Colonic mucosa (tissue), 4 donors: ENCODE results near the gene GHRH. TPM values are rescaled to one million over a fixed set of nuclear protein-coding genes. Genes with fewer than 3 reads are reported as not detected.

Experiments used
- DNase-seq: peaks from one replicate; pipeline ENCODE4 v3.0.0-alpha.2; 2020
- H3K27ac ChIP-seq: fragments of 200-600 bp; one replicate; pipeline ENCODE4 v1.8.0; 2021
- H3K27me3 ChIP-seq: fragments of 200-600 bp; one replicate; pipeline ENCODE4 v1.8.0; 2021
- H3K36me3 ChIP-seq: fragments of 200-600 bp; one replicate; pipeline ENCODE4 v1.8.0; 2021
- H3K4me1 ChIP-seq: fragments of 200-600 bp; one replicate; pipeline ENCODE4 v1.8.0; 2021; ENCODE audit warnings: mild to moderate bottlenecking
- H3K4me3 ChIP-seq: fragments of 200-600 bp; one replicate; pipeline ENCODE4 v1.8.0; 2021
- H3K9ac ChIP-seq, 2 donors: one replicate each; pipeline ENCODE4 v1.7.0; 2013; ENCODE audit warnings: control low read depth in 2 of 2, low read depth in 2 of 2, low read length in 2 of 2
- H3K9me3 ChIP-seq: fragments of 200-600 bp; one replicate; pipeline ENCODE4 v1.8.0; 2021
- intact Hi-C: fragments of 100-400 bp; cut with DNase I; formaldehyde crosslinking; loops from one replicate; pipeline ENCODE4 v1.14.1; 2022
- total RNA-seq, 2 donors: library from RNA; stranded (reverse); fragmentation: NEBNext Ultra II Directional in 1 of 2; extraction: Animal tissue kit (Norgen Biotek cat#: 25700) in 1 of 2; gene quantifications; one replicate each; pipeline ENCODE4 v1.2.1, GENCODE V29; 2021
- TF ChIP-seq, protein P1 (sequence below): fragments of 200-600 bp; IDR thresholded peaks from one replicate; pipeline ENCODE4 v1.8.0; 2022; ENCODE audit warnings: antibody characterized with exemption, mild to moderate bottlenecking
- donor health status: healthy.
- donor health status: DM: no; HTN: no; CAD: no.
- donor health status: DM: no; HTN: no; CAD: no.

The GHRH gene, protein sequence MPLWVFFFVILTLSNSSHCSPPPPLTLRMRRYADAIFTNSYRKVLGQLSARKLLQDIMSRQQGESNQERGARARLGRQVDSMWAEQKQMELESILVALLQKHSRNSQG
- total RNA-seq = not detected

GRCh38 chr20:37261714-37262113 lies at the start of gene GHRH:
Gene GHRH (minus strand): TSS chr20:37261814. CDS start chr20:37256889, 4,925 bp downstream.
- DNase-seq = no peak
- Histone ChIP-seq H3K4me3 (no peak within 1 kb of the TSS), H3K9ac (no peak within 1 kb of the TSS), H3K4me1 (no peaks in the 10 kb centered on the region), H3K9me3 (no peaks in the 10 kb centered on the region), H3K36me3 (no peaks in the 10 kb centered on the region), H3K27me3 (no peaks in the 10 kb centered on the region), H3K27ac (no peak within 1 kb of the TSS)
- TF ChIP-seq, protein P1, sequence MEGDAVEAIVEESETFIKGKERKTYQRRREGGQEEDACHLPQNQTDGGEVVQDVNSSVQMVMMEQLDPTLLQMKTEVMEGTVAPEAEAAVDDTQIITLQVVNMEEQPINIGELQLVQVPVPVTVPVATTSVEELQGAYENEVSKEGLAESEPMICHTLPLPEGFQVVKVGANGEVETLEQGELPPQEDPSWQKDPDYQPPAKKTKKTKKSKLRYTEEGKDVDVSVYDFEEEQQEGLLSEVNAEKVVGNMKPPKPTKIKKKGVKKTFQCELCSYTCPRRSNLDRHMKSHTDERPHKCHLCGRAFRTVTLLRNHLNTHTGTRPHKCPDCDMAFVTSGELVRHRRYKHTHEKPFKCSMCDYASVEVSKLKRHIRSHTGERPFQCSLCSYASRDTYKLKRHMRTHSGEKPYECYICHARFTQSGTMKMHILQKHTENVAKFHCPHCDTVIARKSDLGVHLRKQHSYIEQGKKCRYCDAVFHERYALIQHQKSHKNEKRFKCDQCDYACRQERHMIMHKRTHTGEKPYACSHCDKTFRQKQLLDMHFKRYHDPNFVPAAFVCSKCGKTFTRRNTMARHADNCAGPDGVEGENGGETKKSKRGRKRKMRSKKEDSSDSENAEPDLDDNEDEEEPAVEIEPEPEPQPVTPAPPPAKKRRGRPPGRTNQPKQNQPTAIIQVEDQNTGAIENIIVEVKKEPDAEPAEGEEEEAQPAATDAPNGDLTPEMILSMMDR = no peak
- intact Hi-C loops = loop anchor here (10.0 kb wide), 1 partner anchor 67 kb away; no protein-coding TSS in a partner anchor

DNA sequence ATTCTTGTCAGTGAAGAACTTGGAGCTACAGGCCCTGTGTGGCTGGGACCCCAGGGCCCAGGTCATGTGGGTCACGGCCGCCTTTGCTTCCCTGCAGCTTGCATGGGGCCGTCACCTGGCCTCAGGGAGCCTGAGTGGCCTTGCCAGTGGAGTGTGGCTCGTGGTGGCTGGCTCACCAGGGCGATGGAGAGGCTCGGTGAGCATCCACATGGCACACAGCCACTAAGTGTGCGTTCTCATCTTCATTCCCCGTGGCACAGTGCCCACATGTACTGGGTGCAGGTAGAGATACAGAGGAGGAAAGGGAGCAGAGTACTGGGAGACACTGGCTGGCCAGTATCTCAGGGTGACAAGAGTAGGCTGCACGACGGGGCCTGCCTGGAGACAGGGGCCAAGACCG lies 49.3 kb upstream of the GHRH start:
- intact Hi-C loops = no loop called here
- Histone ChIP-seq H3K9me3 (no peaks in the 10 kb centered on the region), H3K9ac (no peak overlapping the region), H3K27ac (no peak overlapping the region), H3K36me3 (no peaks in the 10 kb centered on the region), H3K27me3 (no peaks in the 10 kb centered on the region), H3K4me3 (no peak overlapping the region), H3K4me1 (peaks cover 3% of the 10 kb centered on the region)
- DNase-seq = no peak
- TF ChIP-seq, protein P1 = no peak

GRCh38 chr20:37309936-37310590 lies 48.4 kb upstream of the GHRH start:
- Histone ChIP-seq H3K4me1 (no peaks in the 10 kb centered on the region), H3K9me3 (no peaks in the 10 kb centered on the region), H3K27ac (no peak overlapping the region), H3K36me3 (no peaks in the 10 kb centered on the region), H3K4me3 (no peak overlapping the region), H3K9ac (no peak overlapping the region), H3K27me3 (no peaks in the 10 kb centered on the region)
- no peak for DNase-seq
- intact Hi-C loops = no loop called here
- TF ChIP-seq, protein P1 = no peak

- Histone ChIP-seq H3K9ac (no peak overlapping the region), H3K4me1 (no peaks in the 10 kb centered on the region), H3K27me3 (no peaks in the 10 kb centered on the region), H3K27ac (peak overlapping the region; percentile 79), H3K9me3 (no peaks in the 10 kb centered on the region), H3K4me3 (no peak overlapping the region), H3K36me3 (no peaks in the 10 kb centered on the region)
- no peak for DNase-seq
- intact Hi-C loops = no loop called here
- TF ChIP-seq, protein P1 = no peak
These were observed 47.7 kb upstream of the GHRH start for GRCh38 chr20:37309290-37309689.

DNA sequence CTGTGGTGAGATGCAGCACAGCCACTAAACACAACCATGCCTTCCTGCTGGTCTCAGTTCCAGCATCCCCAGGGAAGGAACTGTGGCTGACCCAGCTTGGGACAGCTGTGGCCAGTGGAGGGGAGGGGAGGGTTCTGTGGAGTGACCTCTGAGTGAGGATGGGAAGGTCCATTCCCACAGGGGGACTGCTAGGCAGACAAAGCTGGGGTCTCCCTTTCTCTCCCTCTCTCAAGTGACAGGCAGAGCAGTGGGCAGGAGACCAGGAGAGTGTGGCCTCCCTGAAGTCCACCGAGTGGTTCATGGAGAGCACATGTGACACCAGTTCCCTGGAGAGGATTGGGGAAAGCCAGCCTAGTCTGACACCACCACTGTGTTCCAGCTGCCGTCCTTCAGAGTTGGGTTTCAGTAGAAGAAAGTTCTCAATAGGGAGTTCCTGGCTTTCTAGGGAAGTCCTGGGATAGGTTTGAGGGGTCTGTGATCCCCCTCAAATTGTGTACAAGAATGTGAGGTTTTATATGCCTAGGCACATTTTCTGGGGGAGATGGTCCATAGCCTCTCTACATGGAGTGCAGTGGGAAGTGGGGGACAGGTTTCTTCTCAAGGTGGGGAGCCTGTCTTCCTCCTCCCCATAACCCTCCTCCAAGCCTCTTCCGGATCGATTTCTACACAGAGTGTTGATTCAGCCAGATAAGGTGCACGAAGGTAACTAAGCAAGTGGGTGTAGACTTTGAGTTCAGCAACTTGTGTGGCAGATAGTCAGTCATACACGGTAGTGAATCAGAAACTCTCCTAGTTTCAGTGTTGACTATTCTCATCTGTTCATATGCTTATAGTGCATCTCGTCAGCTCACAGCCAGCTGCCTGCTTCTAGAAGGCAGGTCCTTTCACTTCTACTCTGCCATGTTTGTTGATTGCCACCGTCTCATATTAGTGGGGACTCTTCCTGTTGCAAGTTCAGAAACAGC lies 46.8 kb upstream of the GHRH start:
- H3K27me3 ChIP-seq = no peaks in the 10 kb centered on the region
- H3K9ac ChIP-seq = no peak overlapping the region
- no peaks in the 10 kb centered on the region for H3K36me3 ChIP-seq
- H3K27ac ChIP-seq = peak overlapping the region; percentile 79
- TF ChIP-seq, protein P1 = no peak
- peaks cover 5% of the 10 kb centered on the region for H3K4me1 ChIP-seq
- no peak for DNase-seq
- intact Hi-C loops = no loop called here
- no peak overlapping the region for H3K4me3 ChIP-seq
- no peaks in the 10 kb centered on the region for H3K9me3 ChIP-seq
